Sigmoid colon (tissue), 4 donors: Measurements from ENCODE around the gene KCNH5.

Experiments used
- EP300 ChIP-seq, 4 donors: sonication (generic); formaldehyde crosslinking; IDR thresholded peaks; one replicate each; pipeline ENCODE4 v1.6.1; 2017; ENCODE audit warnings: antibody characterized with exemption in 4 of 4
- POLR2A ChIP-seq, 2 donors: fragments of 450-650 bp; IDR thresholded peaks; one replicate each; pipeline ENCODE4 v1.6.1; 2016; ENCODE audit warnings: antibody characterized with exemption in 2 of 2, mild to moderate bottlenecking in 2 of 2, moderate library complexity in 2 of 2
- POLR2AphosphoS5 ChIP-seq, 4 donors: sonication (generic); formaldehyde crosslinking; IDR thresholded peaks; one replicate each; pipeline ENCODE4 v1.6.1; 2017; ENCODE audit warnings: antibody characterized with exemption in 4 of 4
- TF ChIP-seq, protein P1 (sequence below), 4 experiments: fragments of 450-650 bp in 3 of 4; fragments of 200-600 bp in 1 of 4; IDR thresholded peaks; one replicate each; pipeline ENCODE4 v1.5.1; 2016 to 2019; ENCODE audit warnings: antibody characterized with exemption in 4 of 4, mild to moderate bottlenecking in 3 of 4, moderate library complexity in 2 of 4

DNA sequence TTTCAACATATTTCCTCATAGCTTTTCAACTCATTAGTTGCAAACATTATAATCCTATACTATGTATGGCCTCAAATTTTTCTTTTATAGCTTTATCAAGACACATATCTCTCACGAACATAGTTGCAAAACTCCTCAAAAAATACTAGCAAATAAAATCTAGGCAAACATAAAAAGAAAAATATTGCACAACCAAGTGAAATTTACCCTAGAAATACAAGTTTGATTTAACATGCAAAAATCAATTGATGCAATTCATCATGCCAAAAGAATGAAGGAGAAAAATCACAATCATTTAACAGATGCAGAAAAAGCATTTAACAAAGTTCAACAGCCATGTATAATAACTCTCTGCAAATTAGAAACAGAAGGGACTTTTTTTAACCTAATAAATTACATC, 33.3 kb upstream of the KCNH5 start:
- TF ChIP-seq POLR2AphosphoS5 (IDR thresholded peaks at IDR 0.05) (no peak), POLR2A (IDR thresholded peaks at IDR 0.05) (no peak), EP300 (IDR thresholded peaks at IDR 0.05) (no peak)
- TF ChIP-seq, protein P1, sequence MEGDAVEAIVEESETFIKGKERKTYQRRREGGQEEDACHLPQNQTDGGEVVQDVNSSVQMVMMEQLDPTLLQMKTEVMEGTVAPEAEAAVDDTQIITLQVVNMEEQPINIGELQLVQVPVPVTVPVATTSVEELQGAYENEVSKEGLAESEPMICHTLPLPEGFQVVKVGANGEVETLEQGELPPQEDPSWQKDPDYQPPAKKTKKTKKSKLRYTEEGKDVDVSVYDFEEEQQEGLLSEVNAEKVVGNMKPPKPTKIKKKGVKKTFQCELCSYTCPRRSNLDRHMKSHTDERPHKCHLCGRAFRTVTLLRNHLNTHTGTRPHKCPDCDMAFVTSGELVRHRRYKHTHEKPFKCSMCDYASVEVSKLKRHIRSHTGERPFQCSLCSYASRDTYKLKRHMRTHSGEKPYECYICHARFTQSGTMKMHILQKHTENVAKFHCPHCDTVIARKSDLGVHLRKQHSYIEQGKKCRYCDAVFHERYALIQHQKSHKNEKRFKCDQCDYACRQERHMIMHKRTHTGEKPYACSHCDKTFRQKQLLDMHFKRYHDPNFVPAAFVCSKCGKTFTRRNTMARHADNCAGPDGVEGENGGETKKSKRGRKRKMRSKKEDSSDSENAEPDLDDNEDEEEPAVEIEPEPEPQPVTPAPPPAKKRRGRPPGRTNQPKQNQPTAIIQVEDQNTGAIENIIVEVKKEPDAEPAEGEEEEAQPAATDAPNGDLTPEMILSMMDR (IDR thresholded peaks at IDR 0.05), result no peak
